ENCODE data around the gene SLC35E2B. TPM values are rescaled to one million over a fixed set of nuclear protein-coding genes. Genes with fewer than 3 reads are reported as not detected.
"Not testable (repeated sequence)": the region's sequence is repeated elsewhere in the genome, so short reads cannot be mapped to it uniquely, and the experiment has no call there.

SLC35E2B gene
- total RNA-seq, 1 experiment from 2014 or later = 5.2 TPM

DNA sequence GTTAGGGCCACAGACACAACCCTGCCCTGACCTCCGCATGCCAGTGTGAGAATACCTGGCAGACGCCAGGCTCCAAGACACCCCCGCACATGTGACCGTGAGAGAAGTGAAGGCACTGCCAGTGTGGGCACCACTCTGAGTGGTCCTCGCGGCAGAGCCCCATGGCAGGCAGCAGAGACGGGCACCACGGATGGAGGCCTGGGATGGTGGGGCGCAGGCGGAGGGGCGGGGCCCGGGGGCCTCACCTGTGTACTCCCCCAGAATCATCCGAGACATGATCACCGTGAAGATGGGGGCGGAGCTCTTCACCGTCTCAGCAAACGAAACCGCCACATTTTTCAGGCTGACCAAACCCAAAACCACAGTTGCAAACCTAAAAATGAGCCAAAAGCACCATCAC, 17.4 kb downstream of the SLC35E2B start:
- DNase-seq (ENCODE audit: low spot score) = not testable (repeated sequence)

DNA sequence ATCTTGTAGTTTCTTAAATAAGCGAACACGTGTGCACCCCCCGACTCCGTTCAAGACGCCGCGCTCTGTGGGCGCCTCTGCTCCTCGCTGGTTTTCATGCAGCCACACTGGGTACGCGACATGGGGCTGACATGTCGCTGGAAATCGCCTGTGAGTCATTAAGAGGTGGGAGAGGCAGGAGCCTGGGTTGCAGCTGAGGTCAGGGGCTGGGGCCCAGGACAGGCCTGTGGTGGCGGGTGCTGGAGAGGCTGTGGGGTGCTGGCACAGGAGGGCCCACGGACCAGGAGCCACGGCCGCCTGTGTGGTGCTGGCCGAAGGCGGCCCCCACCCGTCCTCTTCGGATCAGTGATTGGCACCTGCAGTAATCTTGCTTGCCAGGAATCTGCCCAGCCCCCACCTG, 17.8 kb downstream of the SLC35E2B start:
- DNase-seq (ENCODE audit: low spot score) = not testable (repeated sequence)

DNA sequence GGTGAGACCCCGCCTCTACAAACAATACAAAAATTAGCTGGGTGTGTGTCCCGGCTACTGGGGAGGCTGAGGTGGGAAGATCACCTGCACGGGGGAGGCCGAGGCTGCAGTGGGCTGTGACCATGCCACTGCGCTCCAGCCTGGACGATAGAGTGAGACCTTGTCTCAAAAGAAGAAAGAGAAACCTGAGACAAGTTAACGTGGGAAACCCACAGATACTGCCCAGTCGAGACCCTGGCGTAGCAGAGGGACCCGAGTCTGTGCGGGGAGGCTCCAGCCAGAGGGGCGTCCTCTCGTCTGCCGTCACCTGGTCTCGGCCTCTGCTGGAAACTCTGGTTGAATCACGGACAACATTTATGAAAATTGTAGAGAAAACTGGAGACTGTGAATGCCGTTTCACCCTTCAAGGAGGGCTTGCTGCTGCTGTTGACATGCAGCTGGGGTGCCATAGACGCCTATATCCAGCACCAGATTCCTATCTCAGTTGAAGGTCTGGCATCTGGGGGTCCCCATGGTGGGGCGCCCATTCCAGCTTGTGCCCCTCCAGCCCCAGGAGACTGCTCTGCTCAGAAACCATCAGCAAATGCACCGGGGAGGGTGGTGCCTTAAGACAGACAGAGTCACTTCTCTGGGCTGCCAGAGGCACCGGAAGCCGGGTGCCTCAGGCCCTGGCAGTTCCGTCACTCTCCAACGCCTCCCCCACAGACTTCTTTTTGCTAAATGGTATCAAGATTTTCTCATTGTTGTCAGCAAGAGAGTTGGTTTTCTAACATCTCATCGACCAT, 20.2 kb downstream of the SLC35E2B start:
- no peak for DNase-seq (ENCODE audit: low spot score)

DNA sequence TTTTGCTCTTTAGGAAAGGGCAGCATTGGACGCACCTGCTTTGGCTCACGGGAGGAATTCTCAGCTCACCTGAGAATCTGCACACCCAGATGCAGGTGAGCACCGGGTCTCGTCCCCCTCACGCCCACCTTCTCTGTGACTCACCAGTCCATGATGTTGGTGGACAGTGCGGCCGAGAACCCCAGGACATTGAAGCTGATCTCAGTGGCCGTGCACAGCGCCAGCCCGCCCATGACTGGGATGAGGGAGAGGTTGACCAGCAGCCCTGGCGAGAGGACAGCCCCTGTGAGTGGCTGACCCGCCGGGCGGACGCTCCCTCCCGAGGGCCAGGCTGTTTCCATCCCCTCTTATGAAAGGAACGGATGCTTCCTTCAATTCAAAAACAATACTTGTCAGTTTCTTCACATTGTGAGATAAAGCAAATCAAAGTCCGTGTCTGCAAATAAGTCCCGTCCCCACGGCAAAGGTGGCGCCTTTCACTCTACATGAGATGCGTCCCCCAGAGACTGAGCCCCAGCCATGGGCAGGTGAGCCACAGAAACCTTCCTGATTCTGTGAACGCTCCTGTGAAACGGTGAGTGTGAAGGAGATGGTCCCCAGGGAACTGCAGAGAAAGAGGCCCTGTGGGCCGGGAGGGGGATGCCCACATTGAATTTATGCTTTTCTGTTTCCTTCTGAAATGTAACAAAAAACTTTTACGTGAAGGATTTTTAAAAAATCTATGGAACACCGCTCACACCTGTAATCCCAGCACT, 21.1 kb downstream of the SLC35E2B start:
- DNase-seq (ENCODE audit: low spot score) = no peak

DNA sequence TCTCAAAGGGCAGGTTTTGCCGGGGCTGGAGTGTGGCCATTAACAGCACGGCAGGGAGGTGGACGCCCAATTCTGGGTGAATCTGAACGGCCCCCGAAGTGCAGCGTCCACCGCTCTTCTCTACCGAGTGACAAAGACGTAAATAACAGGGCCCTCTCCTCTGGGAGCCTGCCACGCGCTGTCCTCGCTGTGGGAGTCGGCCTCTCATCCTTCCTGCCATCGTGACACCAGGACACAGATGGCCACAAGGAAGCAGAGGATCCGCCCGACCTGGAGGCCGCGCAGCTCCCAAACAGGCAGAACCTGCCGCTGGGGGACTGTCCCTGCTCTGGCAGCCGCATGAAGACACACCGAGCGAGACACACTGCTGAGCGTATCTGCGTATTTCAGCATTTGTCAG, 21.7 kb downstream of the SLC35E2B start:
- DNase-seq (ENCODE audit: low spot score) = no peak

DNA sequence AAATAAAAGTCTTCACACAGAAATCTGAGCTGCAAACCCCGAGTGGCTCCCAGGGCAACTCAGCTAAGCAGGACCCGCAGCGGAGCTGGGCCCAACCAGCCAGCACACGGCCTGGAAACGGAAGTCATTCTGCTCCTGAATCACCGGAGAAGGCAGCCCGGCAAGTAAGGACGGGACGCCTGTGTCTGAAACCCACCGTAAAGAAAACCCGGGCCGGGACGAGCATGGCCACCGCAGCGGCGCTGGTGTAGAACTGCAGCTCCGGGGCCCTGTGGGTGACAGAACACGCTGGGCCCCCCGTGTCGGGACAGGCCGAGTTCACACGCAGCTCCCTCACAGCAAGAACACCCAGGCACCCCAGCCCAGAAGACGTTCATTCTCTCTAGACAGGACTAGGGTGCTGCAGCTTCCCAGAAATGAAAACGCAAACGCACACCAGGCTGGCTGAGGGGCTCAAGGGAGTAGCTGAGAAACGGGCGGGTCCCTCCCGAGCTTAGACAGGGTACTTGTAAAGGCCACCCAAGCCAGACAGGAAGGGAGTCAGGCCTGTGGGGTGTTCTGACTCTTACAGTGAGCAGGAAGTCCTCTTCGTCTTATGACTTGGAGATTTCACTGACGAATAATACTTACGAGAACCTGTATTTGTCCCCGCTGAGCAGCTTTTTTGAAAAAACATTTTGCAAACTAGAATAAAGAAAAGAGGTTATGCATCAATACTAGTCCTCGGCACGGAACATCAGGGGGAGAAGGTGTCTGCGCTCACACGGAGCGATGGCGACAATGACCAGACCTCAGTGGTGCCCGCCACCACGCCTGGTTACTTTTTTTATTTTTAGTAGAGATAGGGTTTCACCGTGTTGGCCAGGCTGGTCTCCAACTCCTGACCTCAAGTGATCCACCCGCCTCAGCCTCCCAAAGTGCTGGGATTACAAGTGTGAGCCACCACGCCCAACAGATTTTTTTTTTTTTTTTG, 22.8 kb downstream of the SLC35E2B start:
- DNase-seq (ENCODE audit: low spot score) = no peak

DNA sequence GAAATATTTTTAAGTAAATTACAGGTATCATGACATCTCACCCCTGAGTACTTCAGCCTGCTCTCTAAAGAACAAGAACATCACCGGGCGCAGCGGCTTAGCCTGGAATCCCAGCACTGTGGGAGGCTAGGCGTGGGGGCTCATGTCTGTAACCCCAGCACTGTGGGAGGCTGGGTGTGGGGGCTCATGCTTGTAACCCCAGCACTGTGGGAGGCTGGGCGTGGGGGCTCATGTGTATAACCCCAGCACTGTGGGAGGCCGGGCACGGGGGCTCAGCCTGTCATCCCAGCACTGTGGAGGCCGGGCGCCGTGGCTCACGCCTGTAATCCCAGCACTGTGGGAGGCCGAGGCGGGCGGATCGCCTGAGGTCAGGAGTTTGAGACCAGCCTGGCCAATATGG, 26.1 kb downstream of the SLC35E2B start:
- no peak for DNase-seq (ENCODE audit: low spot score)

DNA sequence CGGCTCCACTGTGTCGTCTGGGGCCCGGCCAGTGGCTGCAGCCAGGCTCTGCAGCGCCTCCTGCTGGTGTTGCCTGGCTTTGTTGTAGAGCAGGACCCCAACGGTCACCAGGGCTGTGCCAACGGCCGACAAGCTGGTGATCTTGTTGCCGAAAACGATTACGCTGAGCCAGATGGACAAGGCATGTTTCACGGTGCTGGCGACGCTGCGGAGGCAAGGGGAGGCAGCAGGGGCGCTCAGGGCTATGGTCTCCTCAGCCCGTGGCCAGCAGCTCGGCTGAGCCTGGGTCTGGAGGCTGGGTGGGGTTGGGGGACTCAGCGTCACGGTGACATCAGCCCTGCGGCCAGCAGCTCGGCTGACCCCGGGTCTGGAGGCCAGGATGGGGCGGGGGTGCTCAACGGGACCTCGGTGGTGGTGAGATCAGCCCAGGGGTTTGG, 26.8 kb downstream of the SLC35E2B start:
- DNase-seq (ENCODE audit: low spot score) = no peak

DNA sequence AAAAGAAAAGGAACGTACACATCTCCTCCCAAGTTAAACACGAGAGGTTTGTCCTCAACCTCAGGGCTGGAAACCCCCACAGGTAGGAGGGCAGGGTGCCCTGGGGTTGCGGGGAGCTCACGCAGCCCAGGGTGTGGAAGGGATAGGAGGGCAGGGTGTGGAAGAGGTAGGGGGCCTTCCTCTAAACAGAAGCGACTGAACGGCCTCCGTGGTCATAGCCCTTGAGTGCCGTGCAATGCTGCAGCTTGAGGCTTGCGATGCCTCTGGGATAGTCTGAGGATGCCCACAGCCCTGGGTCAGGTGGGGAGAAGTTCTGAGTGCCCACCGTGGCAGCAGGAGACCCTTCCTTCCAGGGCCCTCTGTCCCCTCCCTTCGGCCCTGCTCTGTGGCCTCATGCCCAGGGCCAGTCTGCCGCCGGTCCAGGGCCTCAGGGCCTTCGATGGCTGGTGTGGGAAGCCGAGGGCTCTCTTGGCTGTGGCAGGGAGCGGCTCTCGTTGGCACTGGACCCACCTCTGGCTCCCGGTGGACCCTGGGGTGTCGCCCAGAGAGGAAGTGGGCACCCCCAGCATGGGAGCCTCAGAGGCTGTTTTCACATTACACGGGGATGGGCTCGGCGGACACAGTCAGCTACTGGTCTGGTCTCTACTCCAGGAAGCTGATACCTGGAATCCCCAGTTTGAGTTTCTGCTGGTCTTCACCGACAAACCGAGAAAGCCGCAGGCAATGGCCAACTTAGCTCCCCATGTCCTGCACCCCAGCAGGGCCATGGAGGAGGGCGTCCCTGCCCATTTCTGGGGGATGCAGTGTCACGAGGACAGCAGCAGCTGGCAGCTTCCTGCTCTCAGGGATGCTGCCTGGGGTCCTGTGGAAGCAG, 27.4 kb downstream of the SLC35E2B start:
- no peak for DNase-seq (ENCODE audit: low spot score)

DNA sequence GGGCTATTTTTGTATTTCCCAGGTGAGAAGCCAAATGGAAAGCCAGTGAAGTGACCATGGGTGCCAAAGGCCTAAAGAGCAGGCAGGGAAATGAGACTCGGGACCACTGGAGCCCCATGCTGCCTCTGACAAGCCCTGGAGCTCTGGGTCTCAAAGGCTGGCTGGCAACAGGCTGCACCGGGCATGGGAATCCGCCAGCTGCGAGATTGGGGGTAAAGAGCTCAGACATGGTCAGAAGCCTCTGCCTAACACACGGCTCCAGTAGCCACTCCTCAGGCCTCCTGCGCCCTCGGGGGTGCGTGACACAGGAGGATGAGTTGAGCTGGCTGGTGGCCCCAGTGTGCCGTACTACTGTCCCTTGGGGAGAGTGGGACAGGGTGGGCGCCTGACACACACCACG, 28.3 kb downstream of the SLC35E2B start:
- not testable (repeated sequence) for DNase-seq (ENCODE audit: low spot score)

DNA sequence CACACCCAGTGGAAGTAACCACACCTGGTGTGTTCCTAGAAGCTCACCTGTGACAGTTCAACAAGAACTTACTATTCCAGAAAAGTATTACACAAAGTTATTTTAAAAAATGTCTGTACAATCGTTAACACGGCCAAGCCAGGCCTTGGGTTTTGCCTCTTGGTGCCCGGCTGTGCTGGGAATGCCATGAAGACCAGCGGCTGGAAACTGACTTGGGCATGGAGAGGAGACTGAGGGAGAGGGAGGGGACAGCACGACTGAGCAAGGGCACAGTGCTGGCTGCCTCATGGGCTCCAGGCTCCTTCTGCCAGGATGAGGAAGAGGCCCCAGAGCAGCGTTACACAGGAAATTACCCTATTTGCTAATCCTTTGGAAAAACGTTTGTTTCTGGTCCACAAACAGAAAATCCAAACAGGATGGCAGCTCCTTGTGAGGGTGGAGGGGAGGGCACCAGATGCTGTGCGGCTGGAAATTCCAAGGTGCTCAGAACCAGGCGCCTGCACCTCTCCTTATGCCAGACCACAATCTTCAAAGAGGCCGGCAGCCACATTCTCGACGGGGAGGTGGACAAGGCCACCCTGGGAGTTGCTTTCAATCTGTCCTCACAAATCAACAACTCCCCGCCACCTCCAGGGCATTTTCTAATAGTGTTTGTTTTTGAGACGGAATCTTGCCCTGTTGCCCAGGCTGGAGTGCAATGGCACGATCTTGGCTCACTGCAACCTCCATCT, 29.6 kb downstream of the SLC35E2B start:
- DNase-seq (ENCODE audit: low spot score) = not testable (repeated sequence)

DNA sequence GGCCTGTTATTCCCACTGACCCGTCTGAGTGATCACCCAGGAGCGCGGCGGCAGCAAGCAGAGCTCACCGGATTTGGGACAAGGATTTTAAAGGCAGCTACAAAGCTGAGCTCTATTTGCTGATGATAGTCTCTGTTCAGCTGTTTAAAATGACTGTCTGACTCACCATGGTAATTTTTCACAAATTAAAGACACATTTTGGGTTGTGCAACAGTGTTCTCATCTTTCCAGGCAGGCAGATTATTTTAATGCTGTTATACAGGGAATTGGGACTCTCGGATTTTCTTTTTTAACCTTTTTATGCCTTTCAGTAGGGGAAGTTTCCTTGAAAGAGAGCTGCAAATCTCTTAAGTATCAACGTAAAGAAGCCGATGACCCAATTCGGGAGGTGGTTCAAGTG, 30.2 kb downstream of the SLC35E2B start:
- DNase-seq (ENCODE audit: low spot score) = not testable (repeated sequence)

DNA sequence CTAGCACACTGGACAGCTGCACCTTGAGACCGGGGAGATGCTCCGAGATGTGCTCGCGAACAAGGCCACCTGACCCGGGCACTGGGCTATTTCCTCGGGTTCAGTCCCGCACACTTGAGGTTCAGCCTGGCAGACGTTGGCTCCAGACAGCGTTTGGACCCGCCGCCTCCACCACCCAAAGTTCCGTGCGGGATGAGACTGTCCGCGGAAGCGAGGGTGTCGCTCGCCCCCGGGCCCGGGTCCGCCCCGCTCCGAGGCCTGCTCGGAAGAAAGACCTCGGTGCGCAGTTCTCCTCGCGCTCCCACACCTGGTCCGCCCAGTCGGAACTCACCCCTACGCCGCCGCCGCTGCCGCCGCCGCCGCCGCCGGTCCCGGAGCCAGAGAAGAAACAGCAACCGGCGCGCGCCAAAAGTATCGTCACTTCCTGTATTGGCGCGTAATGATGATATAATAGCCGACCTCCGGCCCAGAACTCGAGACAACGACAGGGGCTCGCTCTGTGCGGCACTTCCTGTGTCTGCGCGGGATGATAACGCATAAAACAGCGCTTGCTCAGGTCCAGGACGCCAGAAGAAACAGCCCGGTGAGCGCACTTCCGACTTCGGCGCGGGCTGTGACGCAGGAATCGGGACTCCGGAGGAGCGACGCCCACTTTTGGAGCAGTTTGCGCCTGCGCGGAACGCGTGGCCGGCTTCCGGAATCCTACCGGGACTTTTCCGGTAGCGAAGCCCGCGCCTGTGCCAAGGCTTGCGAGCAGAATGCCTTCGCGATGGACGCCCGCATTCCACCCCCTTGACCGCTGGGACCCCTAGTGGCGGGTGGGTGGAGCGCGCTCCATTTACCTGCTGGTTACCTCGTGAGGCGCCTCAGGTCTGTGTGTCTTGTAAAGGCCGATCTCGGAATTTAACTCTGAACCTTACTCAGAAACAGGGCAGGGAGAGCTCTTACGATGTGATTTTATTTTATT, 33.7 kb downstream of the SLC35E2B start, which contains the start of gene CDK11B:
Gene CDK11B (minus strand): TSS at position 422 of the 967 bp plus-strand sequence. CDS start 1,519 bp downstream, outside the sequence.
- peak; percentile 91 for DNase-seq (ENCODE audit: low spot score)

DNA sequence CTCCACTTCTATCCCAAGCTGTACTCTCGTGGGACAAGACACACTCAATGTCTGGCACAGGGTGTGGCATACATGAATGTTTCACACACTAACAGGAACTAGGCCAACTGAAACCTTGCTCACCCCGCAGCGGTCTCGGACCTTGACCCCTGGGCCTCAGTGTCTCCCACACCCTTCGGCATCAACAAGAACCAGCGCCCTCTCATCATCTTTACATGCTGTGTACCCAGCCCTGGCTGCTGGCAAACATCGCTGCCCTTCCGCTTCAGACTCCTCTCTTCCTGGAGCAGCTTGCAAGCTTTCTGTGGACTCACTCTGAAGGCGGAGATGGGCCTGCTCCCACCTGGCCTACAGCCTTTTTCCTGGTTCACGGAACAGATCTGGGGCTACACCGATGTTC, 44.3 kb downstream of the SLC35E2B start:
- DNase-seq (ENCODE audit: low spot score) = not testable (repeated sequence)

DNA sequence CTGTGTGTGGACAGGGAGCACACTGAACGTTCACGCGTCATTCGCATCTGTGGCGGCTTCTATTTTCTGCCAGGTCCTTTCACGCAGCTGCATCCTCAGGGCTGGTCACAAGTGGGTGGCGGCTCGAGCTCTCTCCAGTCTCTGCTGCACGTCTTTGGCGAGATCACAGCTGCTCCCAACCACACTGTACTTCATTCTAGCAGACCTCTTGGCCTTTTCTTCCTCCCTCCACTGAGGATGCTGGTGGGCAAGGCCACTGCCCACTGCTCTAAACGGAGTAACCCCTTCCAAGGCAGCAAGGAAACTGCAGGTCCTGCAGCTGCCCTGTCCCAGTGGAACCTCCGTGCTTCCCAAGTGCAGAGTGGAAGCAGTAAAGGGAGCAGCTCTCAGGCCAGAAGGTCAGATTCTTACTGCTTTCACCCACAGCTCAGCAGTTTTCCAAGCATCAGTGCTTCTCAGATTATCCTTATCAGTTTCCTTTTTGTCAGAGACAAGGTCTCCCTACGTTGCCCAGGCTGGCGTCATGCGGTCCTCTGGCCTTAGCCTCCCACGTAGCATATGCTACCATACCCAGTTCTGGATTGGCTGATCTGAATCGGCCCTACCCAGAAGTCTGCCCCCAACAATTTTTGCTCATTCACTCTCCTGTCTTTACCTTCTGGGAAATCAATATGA, 44.9 kb downstream of the SLC35E2B start:
- DNase-seq (ENCODE audit: low spot score) = not testable (repeated sequence)

DNA sequence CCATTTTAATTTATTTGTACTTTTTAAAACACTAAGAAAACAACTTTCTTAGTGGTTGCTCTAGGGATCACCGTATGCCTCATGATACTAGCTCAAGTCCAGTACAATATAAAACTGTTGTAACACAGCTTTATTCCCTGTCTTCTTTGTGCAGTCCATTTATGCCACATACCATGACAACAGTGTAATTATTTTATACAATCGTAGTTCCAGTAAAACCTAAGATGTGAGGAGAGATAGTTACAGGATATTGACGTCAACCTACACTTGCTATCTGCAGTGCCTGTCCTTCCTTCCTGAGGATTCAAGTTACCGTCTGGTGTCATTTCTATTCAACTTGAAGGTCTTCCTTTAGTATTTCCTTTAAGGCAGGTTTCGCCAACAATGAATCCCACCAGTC, 46.3 kb downstream of the SLC35E2B start:
- not testable (repeated sequence) for DNase-seq (ENCODE audit: low spot score)

DNA sequence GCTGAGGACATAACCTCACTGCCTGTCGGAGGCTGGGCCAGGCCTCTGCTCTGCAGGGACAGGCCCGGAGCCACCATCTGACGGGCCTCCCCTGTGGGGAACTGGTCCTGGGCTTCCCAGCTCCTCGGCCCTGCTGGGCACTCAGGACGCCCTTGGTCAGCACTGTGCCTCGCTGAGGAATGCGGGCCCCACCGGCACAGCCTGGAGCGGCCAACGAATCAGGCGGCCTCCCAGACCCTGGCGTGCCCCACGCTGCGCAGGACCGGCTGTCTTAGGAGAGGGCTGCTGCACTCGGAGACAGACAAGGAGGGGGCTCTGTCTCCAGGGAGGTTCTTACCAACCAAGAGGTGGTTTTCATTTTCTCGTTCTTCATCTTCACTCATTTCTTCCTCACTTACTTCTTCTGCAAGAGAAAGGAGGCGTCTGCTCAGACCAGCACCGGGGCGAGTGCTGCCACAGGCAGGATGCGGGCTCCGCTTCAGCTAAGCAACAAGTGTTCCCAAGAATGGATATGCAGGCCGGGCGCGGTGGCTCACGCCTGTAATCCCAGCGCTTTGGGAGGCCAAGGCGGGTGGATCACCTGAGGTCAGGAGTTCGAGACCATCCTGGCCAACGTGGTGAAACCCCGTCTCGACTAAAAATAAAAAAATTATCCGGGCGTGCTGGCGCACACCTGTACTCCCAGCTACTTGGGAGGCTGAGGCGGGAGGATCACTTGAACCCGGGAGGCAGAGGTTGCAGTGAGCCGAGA, 51.7 kb downstream of the SLC35E2B start:
- DNase-seq (ENCODE audit: low spot score) = not testable (repeated sequence)

Data from A172 (cell line).